Choroid plexus epithelial cell (primary cell): ENCODE measurements around the gene TULP4.

ENCODE experiments used
- DNase-seq: peaks from one replicate; pipeline ENCODE4 v3.0.0-alpha.2; 2010; ENCODE audit warnings: low read depth
- H3K4me3 ChIP-seq: 2 replicates; pipeline ENCODE4 v1.5.1; 2011; ENCODE audit warnings: low read depth, mild to moderate bottlenecking, control low read depth, low read length, moderate library complexity
- TF ChIP-seq, protein P1 (sequence below): conservative IDR thresholded peaks from 2 replicates; pipeline ENCODE4 v1.5.1; 2011; ENCODE audit warnings: low read depth, mild to moderate bottlenecking, control low read depth, inconsistent platforms, low read length, moderate library complexity

The TULP4 gene

DNA sequence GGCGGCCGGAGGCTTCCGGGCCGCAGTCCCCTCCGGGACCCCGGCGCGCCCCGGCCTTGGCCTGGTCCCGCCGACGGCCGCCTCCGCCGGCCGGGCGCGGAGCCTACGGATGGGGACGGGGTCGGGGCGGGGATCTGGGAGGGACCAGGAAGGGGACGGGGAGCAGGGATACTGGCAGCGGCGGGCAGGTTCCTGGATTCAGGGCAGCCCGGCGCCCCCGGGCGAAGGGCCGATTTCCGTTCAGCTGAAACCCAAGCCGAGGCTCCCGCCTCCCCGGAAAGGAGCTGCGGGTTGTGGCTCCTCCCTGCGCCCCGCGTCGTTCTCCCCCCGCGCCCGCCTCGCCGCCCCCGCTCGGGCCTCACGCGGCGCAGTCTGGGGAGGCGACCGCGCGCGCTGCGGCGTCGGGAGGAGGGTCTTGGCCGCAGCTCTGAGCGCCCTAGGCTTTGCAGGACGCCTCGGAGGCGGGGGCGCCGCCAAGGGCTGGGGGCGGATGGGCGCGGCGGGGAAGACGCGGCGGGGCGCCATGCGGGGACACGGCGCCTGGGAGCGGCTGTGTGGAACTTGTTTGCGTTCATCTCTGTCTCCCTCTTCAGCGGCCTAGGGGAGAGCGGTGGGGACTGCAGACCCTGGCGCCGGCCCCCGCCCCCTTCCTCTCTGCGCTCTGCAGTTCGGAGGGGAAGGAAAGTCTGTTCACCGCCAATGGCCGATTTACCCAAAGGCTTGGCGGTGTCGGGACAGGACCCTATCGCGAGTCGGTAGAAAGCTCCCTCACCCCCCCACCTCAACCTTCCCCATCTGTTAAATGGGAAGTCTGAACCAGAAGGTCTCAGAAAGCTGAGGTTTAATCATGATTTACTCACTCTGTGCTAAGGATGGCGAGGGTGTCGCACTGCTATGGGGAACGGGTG lies 224.9 kb downstream of the TULP4 start:
- peak overlapping the region; percentile 57 for H3K4me3 ChIP-seq
- no peak for DNase-seq
- TF ChIP-seq, protein P1, sequence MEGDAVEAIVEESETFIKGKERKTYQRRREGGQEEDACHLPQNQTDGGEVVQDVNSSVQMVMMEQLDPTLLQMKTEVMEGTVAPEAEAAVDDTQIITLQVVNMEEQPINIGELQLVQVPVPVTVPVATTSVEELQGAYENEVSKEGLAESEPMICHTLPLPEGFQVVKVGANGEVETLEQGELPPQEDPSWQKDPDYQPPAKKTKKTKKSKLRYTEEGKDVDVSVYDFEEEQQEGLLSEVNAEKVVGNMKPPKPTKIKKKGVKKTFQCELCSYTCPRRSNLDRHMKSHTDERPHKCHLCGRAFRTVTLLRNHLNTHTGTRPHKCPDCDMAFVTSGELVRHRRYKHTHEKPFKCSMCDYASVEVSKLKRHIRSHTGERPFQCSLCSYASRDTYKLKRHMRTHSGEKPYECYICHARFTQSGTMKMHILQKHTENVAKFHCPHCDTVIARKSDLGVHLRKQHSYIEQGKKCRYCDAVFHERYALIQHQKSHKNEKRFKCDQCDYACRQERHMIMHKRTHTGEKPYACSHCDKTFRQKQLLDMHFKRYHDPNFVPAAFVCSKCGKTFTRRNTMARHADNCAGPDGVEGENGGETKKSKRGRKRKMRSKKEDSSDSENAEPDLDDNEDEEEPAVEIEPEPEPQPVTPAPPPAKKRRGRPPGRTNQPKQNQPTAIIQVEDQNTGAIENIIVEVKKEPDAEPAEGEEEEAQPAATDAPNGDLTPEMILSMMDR, result no peak

GRCh38 chr6:158538741-158539140 lies 226.5 kb downstream of the TULP4 start:
- TF ChIP-seq, protein P1, result no peak
- no peak for DNase-seq
- no peak overlapping the region for H3K4me3 ChIP-seq

GRCh38 chr6:158539413-158539812 lies 227.1 kb downstream of the TULP4 start:
- DNase-seq, result no peak
- TF ChIP-seq, protein P1, result no peak
- H3K4me3 ChIP-seq, result no peak overlapping the region

DNA sequence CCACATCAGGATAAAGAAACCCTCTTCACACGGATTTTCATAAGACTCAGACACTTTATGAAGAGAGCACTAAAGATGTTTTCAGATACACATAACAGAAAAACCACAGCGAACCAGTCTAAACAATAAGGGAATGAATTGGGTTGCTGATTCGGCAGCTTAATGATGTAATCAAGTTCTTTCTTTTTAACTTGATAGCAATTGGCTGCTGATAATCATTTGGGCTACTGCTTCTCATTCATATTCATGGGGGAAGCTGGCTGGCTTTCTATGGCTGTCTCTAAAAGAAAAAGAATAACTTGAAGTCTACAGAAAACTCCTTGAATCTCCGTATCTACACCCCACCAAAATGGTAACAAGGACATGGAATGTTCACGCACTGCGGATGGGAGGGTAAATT lies 227.6 kb downstream of the TULP4 start:
- no peak overlapping the region for H3K4me3 ChIP-seq
- no peak for DNase-seq
- TF ChIP-seq, protein P1, result no peak

DNA sequence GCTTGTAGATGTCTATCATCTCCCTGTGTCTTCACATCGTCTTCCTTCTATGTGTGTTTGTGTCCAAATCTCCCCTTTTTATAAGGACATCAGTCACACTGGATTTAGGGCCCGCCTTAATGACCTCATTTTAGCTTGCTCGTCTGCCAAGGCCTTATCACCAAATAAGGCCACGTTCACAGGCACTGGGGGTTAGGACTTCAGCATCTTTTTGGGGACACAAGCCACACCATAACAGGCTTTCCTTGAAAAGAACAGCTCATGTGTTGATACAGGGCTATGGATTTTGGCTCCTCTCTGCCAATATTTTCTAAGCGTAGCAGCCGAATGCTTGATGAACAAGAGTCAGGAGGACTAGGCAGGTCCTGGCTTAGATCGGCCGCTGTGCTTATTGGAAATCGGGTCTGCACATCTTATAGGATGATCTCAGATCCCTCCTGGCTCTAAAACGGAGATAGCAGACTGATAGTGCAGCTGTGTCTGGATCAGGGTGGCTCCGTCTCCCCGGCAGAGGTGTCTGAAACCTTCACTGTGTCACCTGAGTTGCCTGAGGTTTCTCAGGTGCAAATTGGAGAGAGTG lies 231.4 kb downstream of the TULP4 start:
- TF ChIP-seq, protein P1, result no peak
- no peak overlapping the region for H3K4me3 ChIP-seq
- no peak for DNase-seq

DNA sequence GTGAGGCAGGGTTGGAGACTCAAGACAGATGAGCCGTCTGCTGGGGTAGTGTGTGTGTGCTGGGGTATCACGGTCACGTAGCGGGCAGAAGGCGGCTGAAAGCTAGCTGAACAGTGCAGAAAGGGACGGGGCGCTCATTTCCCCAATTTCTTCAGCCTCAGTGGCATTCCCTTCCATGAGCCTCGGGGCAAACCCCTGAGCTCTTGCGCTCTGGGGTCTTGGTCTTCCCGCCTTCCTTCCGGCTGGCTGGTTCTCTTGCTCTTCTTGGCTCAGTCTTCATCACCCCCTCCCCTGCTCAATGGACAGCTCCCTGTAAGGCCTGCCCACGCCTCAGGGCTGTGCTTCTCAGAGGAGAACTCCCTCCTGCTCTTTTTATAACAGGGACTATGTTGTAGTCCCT lies 232.2 kb downstream of the TULP4 start:
- no peak for DNase-seq
- TF ChIP-seq, protein P1, result no peak
- H3K4me3 ChIP-seq, result no peak overlapping the region
